Peyer's patch (tissue), 4 donors: ENCODE results near the gene BCL3.

Experiments
- POLR2A ChIP-seq, 2 donors: fragments of 450-650 bp; IDR thresholded peaks; one replicate each; pipeline ENCODE4 v1.5.1; 2017; ENCODE audit warnings: antibody characterized with exemption in 2 of 2, mild to moderate bottlenecking in 2 of 2, moderate library complexity in 2 of 2
- TF ChIP-seq, protein P1 (sequence below), 6 experiments: fragments of 450-650 bp in 4 of 6; fragments of 200-600 bp in 2 of 6; sonication (generic) in 1 of 6; IDR thresholded peaks; one replicate each; pipeline ENCODE4 v1.5.1; 2017 to 2019; ENCODE audit warnings: antibody characterized with exemption in 6 of 6, mild to moderate bottlenecking in 3 of 6, moderate library complexity in 1 of 6

- TF ChIP-seq, protein P1, sequence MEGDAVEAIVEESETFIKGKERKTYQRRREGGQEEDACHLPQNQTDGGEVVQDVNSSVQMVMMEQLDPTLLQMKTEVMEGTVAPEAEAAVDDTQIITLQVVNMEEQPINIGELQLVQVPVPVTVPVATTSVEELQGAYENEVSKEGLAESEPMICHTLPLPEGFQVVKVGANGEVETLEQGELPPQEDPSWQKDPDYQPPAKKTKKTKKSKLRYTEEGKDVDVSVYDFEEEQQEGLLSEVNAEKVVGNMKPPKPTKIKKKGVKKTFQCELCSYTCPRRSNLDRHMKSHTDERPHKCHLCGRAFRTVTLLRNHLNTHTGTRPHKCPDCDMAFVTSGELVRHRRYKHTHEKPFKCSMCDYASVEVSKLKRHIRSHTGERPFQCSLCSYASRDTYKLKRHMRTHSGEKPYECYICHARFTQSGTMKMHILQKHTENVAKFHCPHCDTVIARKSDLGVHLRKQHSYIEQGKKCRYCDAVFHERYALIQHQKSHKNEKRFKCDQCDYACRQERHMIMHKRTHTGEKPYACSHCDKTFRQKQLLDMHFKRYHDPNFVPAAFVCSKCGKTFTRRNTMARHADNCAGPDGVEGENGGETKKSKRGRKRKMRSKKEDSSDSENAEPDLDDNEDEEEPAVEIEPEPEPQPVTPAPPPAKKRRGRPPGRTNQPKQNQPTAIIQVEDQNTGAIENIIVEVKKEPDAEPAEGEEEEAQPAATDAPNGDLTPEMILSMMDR (IDR thresholded peaks at IDR 0.05): no peak
- no peak for TF ChIP-seq POLR2A (IDR thresholded peaks at IDR 0.05)
Observed at GRCh38 chr19:44714597-44715169, 33.8 kb upstream of the BCL3 start.
